Testis (tissue), 2 donors: ENCODE measurements around the gene PRTFDC1.

Experiments
- POLR2A ChIP-seq: fragments of 450-650 bp; IDR thresholded peaks from one replicate; pipeline ENCODE4 v1.6.1; 2017; ENCODE audit warnings: antibody characterized with exemption, mild to moderate bottlenecking, moderate library complexity
- TF ChIP-seq, protein P1 (sequence below), 3 experiments: fragments of 450-650 bp in 2 of 3; fragments of 200-600 bp in 1 of 3; sonication (generic) in 1 of 3; IDR thresholded peaks; one replicate each; pipeline ENCODE4 v1.5.1; 2016 to 2019; ENCODE audit warnings: antibody characterized with exemption in 3 of 3, mild to moderate bottlenecking in 2 of 3, moderate library complexity in 1 of 3

DNA sequence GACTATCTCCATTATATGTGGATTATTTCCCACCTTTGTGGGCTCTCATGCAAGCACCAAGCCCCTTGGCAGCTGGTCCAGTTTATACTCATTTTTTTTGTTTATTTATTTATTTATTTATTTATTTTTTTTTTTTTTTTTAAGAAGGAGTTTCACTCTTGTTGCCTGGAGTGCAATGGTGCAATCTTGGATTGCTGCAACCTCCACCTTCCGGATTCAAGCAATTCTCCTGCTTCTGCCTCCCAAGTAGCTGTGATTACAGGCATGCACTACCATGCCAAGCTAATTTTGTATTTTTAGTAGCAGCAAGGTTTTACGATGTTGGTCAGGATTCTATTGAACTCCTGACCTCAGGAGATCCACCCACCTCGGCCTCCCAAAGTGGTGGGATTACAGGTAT, 2.8 kb downstream of the PRTFDC1 start:
- TF ChIP-seq, protein P1, sequence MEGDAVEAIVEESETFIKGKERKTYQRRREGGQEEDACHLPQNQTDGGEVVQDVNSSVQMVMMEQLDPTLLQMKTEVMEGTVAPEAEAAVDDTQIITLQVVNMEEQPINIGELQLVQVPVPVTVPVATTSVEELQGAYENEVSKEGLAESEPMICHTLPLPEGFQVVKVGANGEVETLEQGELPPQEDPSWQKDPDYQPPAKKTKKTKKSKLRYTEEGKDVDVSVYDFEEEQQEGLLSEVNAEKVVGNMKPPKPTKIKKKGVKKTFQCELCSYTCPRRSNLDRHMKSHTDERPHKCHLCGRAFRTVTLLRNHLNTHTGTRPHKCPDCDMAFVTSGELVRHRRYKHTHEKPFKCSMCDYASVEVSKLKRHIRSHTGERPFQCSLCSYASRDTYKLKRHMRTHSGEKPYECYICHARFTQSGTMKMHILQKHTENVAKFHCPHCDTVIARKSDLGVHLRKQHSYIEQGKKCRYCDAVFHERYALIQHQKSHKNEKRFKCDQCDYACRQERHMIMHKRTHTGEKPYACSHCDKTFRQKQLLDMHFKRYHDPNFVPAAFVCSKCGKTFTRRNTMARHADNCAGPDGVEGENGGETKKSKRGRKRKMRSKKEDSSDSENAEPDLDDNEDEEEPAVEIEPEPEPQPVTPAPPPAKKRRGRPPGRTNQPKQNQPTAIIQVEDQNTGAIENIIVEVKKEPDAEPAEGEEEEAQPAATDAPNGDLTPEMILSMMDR (IDR thresholded peaks at IDR 0.05) = no peak
- TF ChIP-seq POLR2A = no peak
